ENCODE results near the gene CIDEA. TPM values are rescaled to one million over a fixed set of nuclear protein-coding genes. Genes with fewer than 3 reads are reported as not detected.

The CIDEA gene
- total RNA-seq, 1 experiment from 2014 or later, result not detected

DNA sequence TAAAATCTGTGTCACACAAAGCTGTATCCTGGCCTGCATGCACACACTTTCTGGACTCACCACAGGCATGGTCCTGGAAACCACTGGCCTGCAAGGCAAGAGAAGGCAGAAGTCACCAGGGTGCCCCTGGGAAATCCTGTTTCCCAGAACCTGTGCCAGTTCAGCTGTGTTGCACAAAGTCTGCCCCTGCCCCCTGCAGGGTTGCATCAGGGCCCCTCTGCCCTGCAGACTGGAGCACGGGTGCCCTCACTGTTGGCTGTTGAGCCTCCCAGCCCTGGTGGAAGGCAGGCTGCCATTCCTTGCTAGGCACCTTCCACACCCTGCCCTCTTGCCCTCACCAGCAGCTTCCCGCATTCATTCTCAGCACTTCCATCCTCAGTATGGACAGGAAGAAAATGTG is 35.9 kb downstream of the CIDEA start:
- in situ Hi-C loops (cut with HindIII; ENCODE audit: low sequenced_read_pairs), result no loop called here
- no peak for DNase-seq (ENCODE audit: low spot score)

DNA sequence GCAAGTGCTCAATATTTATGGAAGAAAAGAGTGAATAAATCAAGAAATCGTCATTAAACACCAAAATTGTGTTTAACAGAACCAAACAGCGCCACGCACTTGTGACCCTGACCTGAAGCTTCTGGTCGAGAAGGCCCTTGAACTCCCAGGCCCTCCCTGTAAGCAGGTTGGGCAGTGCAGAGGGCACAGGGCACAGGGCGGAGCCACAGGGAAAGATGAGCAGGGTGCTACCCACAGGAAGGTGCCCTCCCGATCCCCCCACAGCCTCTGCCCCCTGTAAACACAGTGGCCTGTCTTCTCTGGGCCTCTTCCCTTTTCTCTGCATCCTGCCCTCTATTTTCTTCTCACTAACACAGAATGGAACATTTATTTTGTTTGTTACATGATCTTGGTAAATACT is 37.0 kb downstream of the CIDEA start:
- in situ Hi-C loops (cut with HindIII; ENCODE audit: low sequenced_read_pairs), result no loop called here
- no peak for DNase-seq (ENCODE audit: low spot score)

DNA sequence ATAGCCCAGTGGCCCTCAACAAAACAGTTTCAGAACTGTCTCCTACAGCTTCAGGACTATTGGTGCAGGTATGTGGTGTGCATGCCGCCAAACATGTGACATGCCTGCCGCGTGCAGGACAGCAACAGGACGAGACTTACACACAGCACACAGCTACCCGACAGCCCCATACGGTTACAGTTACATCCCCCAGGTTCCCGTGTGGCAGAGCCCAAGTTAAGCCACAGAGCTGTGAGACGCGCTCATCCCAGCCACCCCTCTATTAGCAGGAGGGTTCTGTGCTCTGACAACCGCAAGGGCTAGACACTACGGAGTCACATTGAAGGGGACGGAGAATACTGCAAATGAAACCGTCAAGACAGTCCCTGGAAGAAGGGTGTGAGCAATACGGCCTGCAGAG is 37.5 kb downstream of the CIDEA start:
- in situ Hi-C loops (cut with HindIII; ENCODE audit: low sequenced_read_pairs), result no loop called here
- no peak for DNase-seq (ENCODE audit: low spot score)

DNA sequence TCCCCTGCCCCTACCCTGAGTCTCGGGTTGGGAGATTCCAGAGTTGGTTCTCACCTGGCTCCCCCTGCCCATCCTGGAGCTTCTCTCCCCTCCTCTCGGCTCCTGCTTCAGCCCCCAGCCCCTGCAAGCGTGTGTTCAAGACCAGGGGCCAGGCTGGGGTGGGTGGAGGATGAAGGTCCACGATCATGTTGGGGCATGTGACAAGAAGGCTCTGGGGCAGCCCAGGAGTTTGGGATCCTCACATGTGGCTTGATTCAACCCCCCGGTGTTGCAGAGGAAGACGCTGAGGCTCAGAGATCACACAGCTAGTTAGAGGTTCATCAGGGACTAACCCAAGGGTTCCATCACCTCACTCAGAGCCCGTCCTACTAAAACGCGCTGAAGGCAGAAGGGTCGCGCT is 39.7 kb downstream of the CIDEA start:
- in situ Hi-C loops (cut with HindIII; ENCODE audit: low sequenced_read_pairs), result no loop called here
- DNase-seq (ENCODE audit: low spot score), result no peak

DNA sequence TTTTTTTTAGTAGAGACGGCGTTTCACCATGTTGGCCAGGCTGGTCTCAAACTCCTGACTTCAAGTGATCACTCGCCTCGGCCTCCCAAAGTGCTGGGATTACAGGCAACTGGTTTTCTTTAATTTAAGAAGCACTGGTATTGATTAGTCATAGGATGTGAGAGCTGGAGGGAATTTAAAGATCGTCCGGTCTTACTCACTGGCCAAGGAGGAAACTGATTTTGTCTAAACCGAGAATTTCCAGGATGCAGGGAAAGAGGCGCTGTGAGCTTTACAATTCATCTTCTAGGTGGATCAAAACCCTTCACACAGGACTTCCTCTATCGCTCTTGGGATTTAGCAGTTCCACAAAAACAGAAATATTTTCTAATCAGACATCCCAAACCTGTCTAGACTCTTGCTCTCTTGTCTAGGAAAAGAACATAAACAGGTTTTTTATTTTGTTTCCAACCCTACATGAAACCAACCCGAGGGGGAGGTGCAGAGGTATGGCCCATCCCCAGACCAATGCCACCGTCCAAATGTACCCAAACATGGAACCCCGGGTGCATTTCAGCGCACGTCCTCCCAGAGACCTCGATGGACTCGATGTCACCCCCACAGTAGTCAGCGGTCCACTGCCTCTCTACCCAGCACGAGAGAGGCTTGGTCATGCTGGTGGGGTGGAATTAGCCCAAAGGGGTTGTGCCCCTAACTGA is 41.4 kb downstream of the CIDEA start:
- no peak for DNase-seq (ENCODE audit: low spot score)
- in situ Hi-C loops (cut with HindIII; ENCODE audit: low sequenced_read_pairs), result no loop called here

DNA sequence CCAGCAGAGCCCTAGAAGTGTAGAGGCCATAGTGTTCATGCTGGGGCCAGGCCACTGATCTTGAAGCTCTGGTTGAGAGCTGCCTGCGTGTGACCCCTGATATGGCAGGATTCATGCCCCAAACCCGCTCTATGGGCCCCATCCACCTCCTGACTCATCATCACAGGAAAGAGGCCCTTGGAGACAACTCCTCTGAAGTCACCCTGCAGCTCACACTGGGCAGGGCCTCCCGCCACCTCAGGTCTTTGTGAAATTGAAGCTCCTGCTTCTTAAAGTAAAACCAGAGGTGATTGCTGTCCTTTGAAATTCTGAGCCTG is 41.9 kb downstream of the CIDEA start:
- in situ Hi-C loops (cut with HindIII; ENCODE audit: low sequenced_read_pairs), result no loop called here
- no peak for DNase-seq (ENCODE audit: low spot score)

DNA sequence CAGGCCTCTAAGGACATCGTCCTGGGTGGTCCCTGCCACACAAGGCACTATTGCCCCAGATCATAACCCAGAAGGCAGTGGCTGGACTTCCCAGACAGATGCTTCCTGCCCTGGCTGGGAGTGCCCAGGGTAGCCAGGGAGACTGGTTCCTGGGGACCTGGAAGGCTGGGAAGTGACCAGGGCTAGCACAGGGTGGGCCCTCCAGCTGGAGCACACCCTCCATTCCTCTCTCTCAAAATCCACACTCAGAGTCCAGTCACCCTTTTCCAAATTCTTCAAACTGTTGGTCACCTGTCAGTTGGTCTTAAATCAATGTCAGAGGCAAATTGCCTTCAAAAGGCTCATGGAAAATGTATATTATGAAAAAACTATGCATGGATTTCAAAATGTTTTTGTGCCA is 42.3 kb downstream of the CIDEA start:
- DNase-seq (ENCODE audit: low spot score), result no peak
- in situ Hi-C loops (cut with HindIII; ENCODE audit: low sequenced_read_pairs), result no loop called here

DNA sequence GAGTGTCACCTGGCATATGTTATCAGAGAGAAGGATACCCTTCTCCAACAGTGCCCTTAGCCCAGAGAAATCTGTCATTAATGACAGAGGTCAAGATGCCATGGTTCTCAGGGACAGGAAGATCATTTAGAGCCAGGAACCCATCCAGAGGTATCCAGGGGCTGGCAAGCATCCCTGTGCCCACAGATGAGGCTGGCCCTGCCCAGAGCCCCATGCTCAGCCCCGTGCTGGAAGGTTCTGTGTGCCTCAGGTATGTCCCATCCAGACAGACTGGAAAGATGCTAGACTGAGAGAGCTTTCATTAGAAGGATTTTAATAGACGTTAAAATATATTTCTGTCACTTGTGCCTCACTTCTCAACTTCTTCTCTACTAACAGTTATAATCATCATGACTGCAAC is 45.7 kb downstream of the CIDEA start:
- in situ Hi-C loops (cut with HindIII; ENCODE audit: low sequenced_read_pairs), result no loop called here
- DNase-seq (ENCODE audit: low spot score), result no peak

DNA sequence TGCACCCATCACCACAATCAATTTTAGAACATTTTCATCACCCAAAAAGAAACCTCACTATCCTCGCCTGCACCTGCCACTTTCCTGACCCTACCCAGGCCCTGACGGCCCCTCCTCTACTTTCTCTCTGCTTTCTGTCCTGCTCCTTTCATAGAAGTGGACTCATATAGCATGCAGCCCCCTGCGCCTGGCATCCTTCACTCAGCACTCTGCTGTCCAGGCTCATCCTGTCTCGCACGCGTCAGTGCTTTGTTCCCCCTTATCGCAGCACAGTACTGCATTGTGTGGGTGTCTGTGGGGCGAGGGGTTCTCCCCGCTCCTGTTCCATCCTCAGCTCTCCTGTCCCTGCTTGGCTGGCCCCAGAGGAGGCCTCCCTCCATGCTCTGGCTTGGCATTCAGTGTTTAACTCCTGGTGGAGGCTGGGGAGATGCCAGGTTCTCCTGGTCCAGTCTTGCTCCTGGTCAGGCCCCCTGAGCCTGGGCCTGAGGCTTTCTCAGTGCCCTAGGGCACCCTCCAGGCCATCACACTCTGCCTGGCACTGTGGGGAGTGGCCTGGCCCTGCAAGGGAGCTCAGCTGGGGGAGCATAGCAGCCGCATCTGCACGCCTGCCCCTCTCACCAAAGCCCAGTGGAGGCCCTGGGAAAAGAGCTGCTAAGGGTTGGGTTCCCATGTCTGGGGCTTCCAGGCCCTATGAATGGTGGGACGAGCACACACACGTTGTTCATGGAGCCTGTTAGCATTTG is 47.3 kb downstream of the CIDEA start:
- DNase-seq (ENCODE audit: low spot score), result no peak

DNA sequence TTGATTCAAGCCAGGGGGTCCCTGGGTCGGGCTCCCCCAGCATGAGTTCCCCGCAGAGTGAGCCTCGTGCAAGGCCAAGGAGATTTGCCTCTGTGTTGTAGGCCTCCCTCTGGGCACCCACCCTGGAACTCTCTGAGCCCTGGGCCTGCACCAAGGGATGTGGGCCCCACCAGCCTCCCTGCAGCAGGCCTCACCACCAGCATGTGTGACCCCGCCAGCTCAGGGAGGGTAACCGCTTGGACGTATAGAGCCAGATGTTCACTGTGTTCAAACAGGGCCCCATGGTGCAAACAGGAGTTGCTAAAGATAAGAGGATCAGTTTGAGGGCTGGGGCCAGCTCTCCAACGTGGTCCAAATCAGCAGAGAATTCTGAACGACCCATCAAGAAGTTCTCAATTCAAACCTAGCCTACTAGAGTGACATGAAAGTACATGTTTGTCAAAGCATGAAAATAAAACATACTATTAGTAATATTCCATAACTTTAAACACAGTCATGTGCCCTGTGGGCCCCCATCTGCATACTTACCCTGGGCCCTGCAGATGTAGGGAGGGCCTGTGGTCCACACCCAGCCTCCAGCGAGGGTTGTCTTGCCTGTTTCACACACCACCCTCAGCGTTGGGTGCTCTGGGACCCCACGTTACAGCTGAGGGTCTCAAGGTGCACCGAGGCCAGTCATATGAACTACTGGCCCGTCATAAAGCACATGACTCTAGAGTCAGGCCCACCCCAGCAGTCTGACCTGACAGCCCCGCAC is 48.4 kb downstream of the CIDEA start:
- in situ Hi-C loops (cut with HindIII; ENCODE audit: low sequenced_read_pairs), result no loop called here
- DNase-seq (ENCODE audit: low spot score), result no peak

More for the DNA sequence above, 47.3 kb downstream of the CIDEA start:
- in situ Hi-C loops (cut with HindIII; ENCODE audit: low sequenced_read_pairs), result no loop called here

DNA sequence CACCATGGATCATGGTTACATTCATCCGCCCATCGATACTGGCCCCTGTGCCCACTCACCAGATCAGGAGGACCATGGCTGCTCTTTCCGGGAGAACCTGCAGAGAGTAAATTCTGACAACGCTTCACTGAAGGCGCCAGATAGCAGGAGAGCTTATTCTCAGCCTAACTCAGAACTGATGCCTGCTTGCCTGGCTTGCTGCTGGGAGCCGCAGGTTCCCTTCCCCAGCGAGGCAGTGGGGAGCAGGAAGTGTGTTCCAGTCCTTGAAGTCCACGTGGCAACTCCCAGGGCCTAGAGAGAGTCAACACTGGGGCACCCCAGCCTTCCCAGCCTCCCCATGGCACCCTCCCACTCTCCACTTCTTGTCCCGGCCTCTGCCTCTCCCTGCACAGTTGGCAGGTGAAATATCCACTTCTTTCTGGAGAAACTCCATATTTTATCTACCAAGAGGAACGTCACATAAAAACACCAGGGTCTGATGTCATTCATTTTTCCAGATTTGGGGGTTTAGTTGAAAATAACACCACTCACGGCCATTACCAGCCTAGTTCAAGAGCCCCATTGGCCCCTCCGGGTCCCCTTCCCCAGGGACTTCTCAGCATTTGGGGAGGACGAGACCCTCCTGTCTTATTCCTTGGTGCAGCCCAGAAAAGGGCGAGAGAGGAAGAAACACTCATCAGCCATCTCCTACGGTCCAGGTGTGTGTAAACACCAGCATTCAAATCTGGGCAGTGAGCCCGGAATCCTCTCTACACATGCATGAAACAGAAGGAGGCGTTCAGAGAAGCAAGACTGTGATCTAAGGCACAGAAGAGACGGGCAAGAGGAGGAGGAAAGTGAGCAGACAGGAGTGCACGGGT is 50.4 kb downstream of the CIDEA start:
- no peak for DNase-seq (ENCODE audit: low spot score)

DNA sequence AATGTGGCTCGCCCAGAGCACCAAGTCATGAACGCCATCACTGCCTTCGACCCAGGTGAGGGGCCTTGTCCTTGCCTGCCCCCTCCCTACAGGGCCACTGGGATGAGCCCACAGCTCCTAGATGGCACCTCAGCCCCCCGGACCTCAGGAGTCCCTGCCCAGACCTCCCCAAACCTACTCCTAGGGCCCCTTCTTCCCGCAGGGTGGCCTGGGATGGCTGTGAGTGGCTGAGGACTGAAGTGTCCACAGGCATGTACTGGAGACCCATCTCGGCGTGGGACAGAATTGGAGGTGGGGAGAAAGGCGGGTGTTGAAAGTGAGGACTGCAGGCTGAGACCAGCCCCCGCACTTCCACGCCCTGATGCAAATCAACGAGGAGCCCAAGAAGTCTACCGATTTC is 51.0 kb downstream of the CIDEA start:
- DNase-seq (ENCODE audit: low spot score), result no peak
- in situ Hi-C loops (cut with HindIII; ENCODE audit: low sequenced_read_pairs), result no loop called here

More for the DNA sequence above, 50.4 kb downstream of the CIDEA start:
- in situ Hi-C loops (cut with HindIII; ENCODE audit: low sequenced_read_pairs), result no loop called here

DNA sequence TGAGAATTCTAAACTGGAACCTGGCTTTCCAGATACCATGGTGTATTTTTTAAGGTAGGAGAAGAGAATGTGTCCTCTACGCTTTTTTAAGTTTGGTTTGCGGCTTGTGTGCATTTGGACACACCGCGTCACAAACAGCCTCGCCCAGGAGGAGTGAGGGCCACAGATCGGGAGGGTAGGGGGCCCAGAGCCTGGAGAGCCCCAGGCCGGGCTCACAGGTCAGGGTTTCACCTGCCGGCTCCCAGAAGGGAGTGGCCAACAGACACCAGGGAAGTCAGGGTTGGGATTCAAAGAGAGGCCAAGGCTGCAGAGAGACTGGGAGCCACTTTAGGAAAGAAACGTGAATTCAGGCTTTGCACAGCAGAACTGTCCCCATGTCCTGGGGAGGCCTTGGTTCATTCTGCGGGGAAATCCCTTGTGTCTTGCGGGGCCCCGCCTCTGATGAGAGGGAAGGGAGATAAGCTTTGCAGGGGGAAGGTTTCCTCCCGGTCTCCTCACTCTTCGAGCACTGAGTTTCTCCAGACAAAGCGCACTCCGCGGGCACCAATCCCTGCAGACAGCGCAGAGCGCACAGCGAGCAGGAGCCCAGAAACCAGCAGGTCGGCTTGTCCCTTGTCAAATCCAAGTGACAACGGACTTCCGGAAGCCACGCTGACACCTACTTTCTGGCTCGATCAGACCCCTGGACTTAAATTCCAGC is 51.9 kb downstream of the CIDEA start:
- no peak for DNase-seq (ENCODE audit: low spot score)
- in situ Hi-C loops (cut with HindIII; ENCODE audit: low sequenced_read_pairs), result no loop called here

DNA sequence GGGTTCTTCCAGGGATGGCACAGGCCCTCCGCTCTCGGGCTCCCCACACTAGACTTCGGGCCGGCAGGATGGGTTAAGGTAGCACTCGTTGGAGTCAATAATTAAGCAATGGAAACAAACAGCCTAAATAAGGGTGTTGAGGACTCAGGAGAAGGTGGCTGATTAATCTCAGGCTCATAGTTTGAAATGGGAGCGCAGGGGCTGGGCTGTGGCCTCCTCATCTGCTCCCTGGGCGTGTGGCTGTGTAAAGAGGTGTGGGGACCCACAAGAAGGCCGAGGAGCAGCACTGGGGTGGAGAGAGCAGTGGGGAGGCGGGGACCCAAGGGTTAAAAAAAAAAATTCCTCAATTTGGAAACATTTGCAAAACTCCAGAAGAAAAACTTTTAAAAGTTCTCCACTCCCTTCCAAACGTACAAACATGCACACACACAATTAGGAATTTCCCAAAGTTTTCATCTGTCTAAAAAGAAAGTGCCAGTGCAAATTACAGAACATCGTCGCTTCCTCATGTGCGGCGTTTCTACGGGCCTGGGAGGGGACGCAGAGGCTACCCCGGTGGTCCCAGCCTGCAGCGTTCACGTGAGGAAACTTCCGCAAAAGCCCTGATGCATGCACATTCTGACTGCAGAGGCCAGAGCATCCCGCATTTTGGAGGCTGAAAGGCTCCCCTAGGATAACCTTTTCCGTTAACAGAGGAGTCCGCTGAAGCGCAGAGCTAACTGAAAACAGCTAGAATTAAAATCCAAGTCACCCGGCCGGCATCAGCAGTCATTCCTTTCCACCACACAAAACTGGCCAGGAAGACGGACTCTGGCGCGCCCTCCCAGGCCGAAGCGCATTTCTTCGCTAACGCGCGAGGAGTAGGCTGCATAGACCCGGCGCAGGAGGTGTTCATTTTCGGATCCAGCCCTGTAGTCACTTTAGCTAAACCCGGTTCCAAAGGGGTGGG is 52.9 kb downstream of the CIDEA start:
- in situ Hi-C loops (cut with HindIII; ENCODE audit: low sequenced_read_pairs), result no loop called here
- peak; percentile 14 for DNase-seq (ENCODE audit: low spot score)

DNA sequence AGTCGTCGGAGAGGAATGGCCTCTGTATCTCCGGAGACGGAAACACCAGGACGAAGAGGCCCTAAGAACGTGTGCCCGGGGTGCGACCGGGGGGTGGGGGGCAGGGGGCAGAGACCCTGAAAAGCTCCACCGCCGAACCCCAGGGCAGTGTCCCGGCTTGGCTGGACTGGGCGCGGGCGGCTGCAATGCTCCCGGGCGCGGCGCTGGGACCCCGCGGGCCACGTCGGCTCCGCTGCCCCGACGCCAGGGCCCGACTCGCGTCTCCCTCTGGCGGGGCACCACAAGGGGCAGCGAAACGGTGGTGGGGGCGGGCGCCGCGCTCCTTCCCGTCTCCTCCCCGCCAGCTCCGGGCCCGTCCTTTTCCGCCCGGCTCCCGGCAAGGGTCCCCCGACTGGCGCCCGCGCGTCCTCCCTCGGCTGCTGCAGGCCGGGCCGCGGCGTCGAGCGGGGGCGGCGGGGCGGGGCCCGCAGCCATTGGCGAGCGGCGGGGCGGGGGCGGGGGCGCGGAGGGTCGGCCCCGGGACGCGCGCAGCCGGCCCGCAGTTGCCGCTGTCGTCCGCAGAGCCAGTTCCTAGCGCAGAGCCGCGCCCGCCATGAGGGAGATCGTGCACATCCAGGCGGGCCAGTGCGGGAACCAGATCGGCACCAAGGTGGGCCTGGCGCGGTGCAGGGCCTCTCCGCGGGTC is 53.7 kb downstream of the CIDEA start, which contains the start of gene TUBB6:
TSS of gene TUBB6 (plus strand) at position 541 of the 685 bp plus-strand sequence. CDS start at position 593, 52 bp downstream.
- in situ Hi-C loops (cut with HindIII; ENCODE audit: low sequenced_read_pairs), result no loop called here
- DNase-seq (ENCODE audit: low spot score), result no peak

DNA sequence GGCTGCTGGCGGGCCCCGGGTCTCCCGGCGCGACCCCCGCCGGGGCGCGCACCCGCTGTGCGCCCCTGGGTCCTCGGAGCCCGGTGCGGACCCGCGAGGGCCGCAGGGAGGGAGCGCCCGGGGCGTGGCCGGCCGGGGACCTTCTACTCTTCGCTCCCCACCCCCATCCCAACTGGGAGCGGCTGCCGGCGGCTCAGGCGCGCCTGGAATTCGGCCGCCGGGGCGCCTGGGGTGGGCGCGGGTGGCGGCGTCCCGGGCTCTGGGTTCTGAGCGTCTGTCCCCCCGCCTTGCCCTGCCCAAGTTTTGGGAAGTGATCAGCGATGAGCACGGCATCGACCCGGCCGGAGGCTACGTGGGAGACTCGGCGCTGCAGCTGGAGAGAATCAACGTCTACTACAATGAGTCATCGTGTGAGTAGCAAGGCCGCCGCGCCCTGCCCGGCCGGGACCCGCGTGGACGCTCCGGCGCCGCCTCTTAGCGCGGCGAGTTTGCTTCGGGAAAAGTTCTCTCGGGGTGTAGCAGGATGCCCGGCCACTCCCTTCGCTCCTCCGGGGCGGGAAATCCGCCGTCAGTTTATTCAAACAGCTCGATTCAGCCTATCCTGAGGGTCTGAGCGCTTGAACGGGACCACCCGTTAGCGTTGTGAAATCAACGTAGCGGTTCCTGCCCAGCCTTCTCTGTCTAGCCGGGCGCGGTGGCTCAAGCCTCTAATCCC is 54.4 kb downstream of the CIDEA start:
- no peak for DNase-seq (ENCODE audit: low spot score)
- in situ Hi-C loops (cut with HindIII; ENCODE audit: low sequenced_read_pairs), result no loop called here

All from G401 (cell line).